Esophagus squamous epithelium (tissue), 4 donors: ENCODE measurements around the gene DOK6.

Experiments
- POLR2A ChIP-seq, 4 donors: fragments of 450-650 bp; IDR thresholded peaks; one replicate each; pipeline ENCODE4 v1.6.1; 2017; ENCODE audit warnings: antibody characterized with exemption in 4 of 4, mild to moderate bottlenecking in 4 of 4, moderate library complexity in 3 of 4
- TF ChIP-seq, protein P1 (sequence below), 6 experiments: fragments of 450-650 bp in 4 of 6; fragments of 200-600 bp in 2 of 6; sonication (generic) in 2 of 6; IDR thresholded peaks; one replicate each; pipeline ENCODE4 v1.5.1; 2016 to 2019; ENCODE audit warnings: antibody characterized with exemption in 6 of 6, mild to moderate bottlenecking in 4 of 6, moderate library complexity in 4 of 6

GRCh38 chr18:69401972-69402532 is 1.4 kb downstream of the DOK6 start:
- TF ChIP-seq, protein P1, sequence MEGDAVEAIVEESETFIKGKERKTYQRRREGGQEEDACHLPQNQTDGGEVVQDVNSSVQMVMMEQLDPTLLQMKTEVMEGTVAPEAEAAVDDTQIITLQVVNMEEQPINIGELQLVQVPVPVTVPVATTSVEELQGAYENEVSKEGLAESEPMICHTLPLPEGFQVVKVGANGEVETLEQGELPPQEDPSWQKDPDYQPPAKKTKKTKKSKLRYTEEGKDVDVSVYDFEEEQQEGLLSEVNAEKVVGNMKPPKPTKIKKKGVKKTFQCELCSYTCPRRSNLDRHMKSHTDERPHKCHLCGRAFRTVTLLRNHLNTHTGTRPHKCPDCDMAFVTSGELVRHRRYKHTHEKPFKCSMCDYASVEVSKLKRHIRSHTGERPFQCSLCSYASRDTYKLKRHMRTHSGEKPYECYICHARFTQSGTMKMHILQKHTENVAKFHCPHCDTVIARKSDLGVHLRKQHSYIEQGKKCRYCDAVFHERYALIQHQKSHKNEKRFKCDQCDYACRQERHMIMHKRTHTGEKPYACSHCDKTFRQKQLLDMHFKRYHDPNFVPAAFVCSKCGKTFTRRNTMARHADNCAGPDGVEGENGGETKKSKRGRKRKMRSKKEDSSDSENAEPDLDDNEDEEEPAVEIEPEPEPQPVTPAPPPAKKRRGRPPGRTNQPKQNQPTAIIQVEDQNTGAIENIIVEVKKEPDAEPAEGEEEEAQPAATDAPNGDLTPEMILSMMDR (IDR thresholded peaks at IDR 0.05), result no peak
- TF ChIP-seq POLR2A (IDR thresholded peaks at IDR 0.05), result no peak
